ENCODE data around the gene KIAA0930. TPM values are rescaled to one million over a fixed set of nuclear protein-coding genes. Genes with fewer than 3 reads are reported as not detected.

The KIAA0930 gene
- total and polyA plus RNA-seq, 2 donors (not counting 1 experiment from before 2014, with no cell fraction given), result 27.0 to 46.8 TPM

GRCh38 chr22:45233386-45233785 lies 7.3 kb downstream of the KIAA0930 start:
- CTCF ChIA-PET, result interaction anchor here (2.6 kb wide), 1 partner anchor 35 kb away, joined by 8 read pairs; no protein-coding TSS in a partner anchor

GRCh38 chr22:45231293-45231692 lies 9.4 kb downstream of the KIAA0930 start:
- Mint-ChIP-seq H3K27ac (no peak overlapping the region), H3K27me3 (no peaks in the 10 kb centered on the region), H3K4me1 (peaks cover 67% of the 10 kb centered on the region), H3K4me3 (no peak overlapping the region), H3K9me3 (ENCODE audit: insufficient read depth) (no peaks in the 10 kb centered on the region)
- Histone ChIP-seq H4K20me1 (ENCODE audit: control insufficient read depth, insufficient read depth, low read length, poor library complexity, severe bottlenecking) (peaks cover under 1% of the 10 kb centered on the region), H3K4me2 (replicated peaks; ENCODE audit: low read depth, low read length, poor library complexity, severe bottlenecking) (no peak overlapping the region), H3K27ac (ENCODE audit: low read length in 2 of 2) (no peak overlapping the region), H3K27me3 (replicated peaks in 1 of 4; ENCODE audit: control extremely low read depth in 1 of 4, control insufficient read depth in 3 of 4, insufficient read depth in 4 of 4, low read length in 3 of 4) (no peaks in the 10 kb centered on the region), H3K4me3 (ENCODE audit: control extremely low read depth in 1 of 5, extremely low read depth in 1 of 5, insufficient read depth in 1 of 5, low read depth in 2 of 5, low read length in 4 of 5) (no peak overlapping the region), H3K9ac (ENCODE audit: low read length) (no peak overlapping the region), H3K36me3 (replicated peaks in 1 of 2; ENCODE audit: control extremely low read depth in 1 of 2, control insufficient read depth in 1 of 2, extremely low read depth in 1 of 2, insufficient read depth in 2 of 2, low read length in 1 of 2) (peaks cover 2 to 9% of the 10 kb centered on the region in 2 experiments), H3K9me3 (ENCODE audit: control extremely low read depth in 1 of 3, control insufficient read depth in 2 of 3, insufficient read depth in 1 of 3, low read length in 2 of 3) (no peaks in the 10 kb centered on the region), H2AFZ (ENCODE audit: insufficient read depth, low read depth, low read length, poor library complexity, severe bottlenecking) (no peak overlapping the region), H3K79me2 (ENCODE audit: control insufficient read depth, insufficient read depth, low read length) (peaks cover 78% of the 10 kb centered on the region), H3K4me1 (ENCODE audit: control insufficient read depth in 2 of 2, insufficient read depth in 2 of 2, low read length in 2 of 2) (peaks cover 24 to 33% of the 10 kb centered on the region in 2 donors)
- intact Hi-C loops (cut with micrococcal nuclease), result no loop called here
- 80% methylated on average over 1 of the region's 2 CpGs for WGBS (ENCODE audit: insufficient coverage)
- TF ChIP-seq EZH2 (IDR thresholded peaks at IDR 0.05; ENCODE audit: borderline replicate concordance, insufficient read depth, low read depth, low read length, poor library complexity, severe bottlenecking) (no peak), CTCF (IDR thresholded peaks at IDR 0.05) (no peak)
- POLR2A ChIA-PET, result no interaction called here
- CTCF ChIA-PET, result interaction anchor here (1.0 kb wide), 1 partner anchor 11 kb away, joined by 3 read pairs; no protein-coding TSS in a partner anchor
- no peak for ATAC-seq (ENCODE audit: low read depth)
- no peak for DNase-seq

More at GRCh38 chr22:45233386-45233785, 7.3 kb downstream of the KIAA0930 start:
- Mint-ChIP-seq H3K27me3 (no peaks in the 10 kb centered on the region), H3K4me3 (no peak overlapping the region), H3K9me3 (ENCODE audit: insufficient read depth) (no peaks in the 10 kb centered on the region), H3K4me1 (peaks cover 72% of the 10 kb centered on the region), H3K27ac (no peak overlapping the region)
- Histone ChIP-seq H3K4me2 (replicated peaks; ENCODE audit: low read depth, low read length, poor library complexity, severe bottlenecking) (no peak overlapping the region), H2AFZ (ENCODE audit: insufficient read depth, low read depth, low read length, poor library complexity, severe bottlenecking) (no peak overlapping the region), H3K27ac (ENCODE audit: low read length in 2 of 2) (no peak overlapping the region), H3K27me3 (replicated peaks in 1 of 4; ENCODE audit: control extremely low read depth in 1 of 4, control insufficient read depth in 3 of 4, insufficient read depth in 4 of 4, low read length in 3 of 4) (no peaks in the 10 kb centered on the region), H3K79me2 (ENCODE audit: control insufficient read depth, insufficient read depth, low read length) (peaks cover 76% of the 10 kb centered on the region), H3K4me3 (ENCODE audit: control extremely low read depth in 1 of 5, extremely low read depth in 1 of 5, insufficient read depth in 1 of 5, low read depth in 2 of 5, low read length in 4 of 5) (no peak overlapping the region), H4K20me1 (ENCODE audit: control insufficient read depth, insufficient read depth, low read length, poor library complexity, severe bottlenecking) (peaks cover 14% of the 10 kb centered on the region), H3K9ac (ENCODE audit: low read length) (no peak overlapping the region), H3K4me1 (ENCODE audit: control insufficient read depth in 2 of 2, insufficient read depth in 2 of 2, low read length in 2 of 2) (peaks cover 38 to 46% of the 10 kb centered on the region in 2 donors), H3K36me3 (replicated peaks in 1 of 2; ENCODE audit: control extremely low read depth in 1 of 2, control insufficient read depth in 1 of 2, extremely low read depth in 1 of 2, insufficient read depth in 2 of 2, low read length in 1 of 2) (peaks cover 2 to 13% of the 10 kb centered on the region in 2 experiments), H3K9me3 (ENCODE audit: control extremely low read depth in 1 of 3, control insufficient read depth in 2 of 3, insufficient read depth in 1 of 3, low read length in 2 of 3) (no peaks in the 10 kb centered on the region)
- 95% methylated on average over 9 of the region's 10 CpGs for WGBS (ENCODE audit: insufficient coverage)
- ATAC-seq (ENCODE audit: low read depth) (no peak), DNase-seq (no peak)
- intact Hi-C loops (cut with micrococcal nuclease), result no loop called here
- POLR2A ChIA-PET, result no interaction called here
- TF ChIP-seq CTCF (IDR thresholded peaks at IDR 0.05), result no peak

Measured in B cell (primary cell).